ENCODE data around the gene LGR6.
A peak's percentile ranks its signal among the peaks of the same experiment; 100 is the strongest.

The LGR6 gene

DNA sequence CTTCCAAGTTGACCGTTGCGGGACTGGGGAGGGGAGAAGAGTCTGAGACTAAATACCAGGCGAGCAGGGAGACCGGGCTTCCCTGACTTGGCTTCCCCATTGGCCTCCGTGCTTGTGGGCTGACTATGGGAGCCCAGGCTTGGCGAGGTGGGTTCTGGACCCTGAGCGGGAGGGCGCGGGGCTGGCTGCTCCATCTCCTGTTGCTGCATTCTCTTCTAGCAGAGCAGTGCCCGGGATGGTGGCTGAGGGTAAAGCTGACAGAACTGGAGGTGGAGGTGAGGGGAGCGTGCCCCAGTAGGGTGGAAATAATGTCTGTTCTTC is 689 bp downstream of the LGR6 start:
- peaks cover 4% of the 10 kb centered on the region for H3K4me1 Mint-ChIP-seq (ENCODE audit: low read depth)
- H3K27ac Mint-ChIP-seq = no peak overlapping the region
- H3K4me3 Mint-ChIP-seq = no peak overlapping the region
- H3K9me3 Mint-ChIP-seq = no peaks in the 10 kb centered on the region
- no peaks in the 10 kb centered on the region for H3K36me3 Mint-ChIP-seq (ENCODE audit: low read depth)
- H3K27me3 Mint-ChIP-seq (ENCODE audit: low read depth) = peaks cover 54% of the 10 kb centered on the region

DNA sequence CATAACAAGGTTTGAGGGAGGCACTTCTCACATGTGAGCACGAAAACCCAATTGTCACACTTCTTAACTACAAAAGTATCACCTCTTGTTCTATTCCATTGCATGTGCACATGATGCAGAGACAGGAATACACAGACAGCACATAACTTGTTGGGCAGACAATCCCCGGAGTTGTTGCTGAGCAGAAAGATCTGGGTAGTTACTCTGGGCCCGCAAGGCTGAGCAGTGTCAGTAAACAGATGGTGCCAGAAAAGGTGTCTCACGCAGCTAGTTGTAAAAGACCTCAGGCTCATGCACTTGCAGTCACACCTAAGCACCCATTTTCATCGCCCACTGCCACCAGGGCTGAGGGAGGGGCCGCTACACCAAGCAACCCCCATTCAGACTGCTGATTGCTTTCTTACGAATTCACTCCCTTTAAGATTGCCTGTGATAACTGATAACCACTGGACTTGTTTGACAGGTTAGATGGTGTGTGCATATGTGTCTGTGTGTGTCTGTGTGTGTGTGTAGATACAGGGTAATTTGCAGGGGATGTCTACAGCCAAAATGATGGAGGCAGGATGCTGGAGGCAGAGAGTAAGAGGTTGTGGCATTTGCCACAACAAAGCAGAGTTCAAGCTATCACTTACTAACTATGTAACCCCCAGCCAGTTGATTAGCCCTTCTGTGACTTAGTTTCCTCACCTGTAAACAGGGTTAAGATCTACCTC is 4.2 kb downstream of the LGR6 start:
- Mint-ChIP-seq H3K27ac (no peak overlapping the region), H3K4me3 (no peak overlapping the region)

DNA sequence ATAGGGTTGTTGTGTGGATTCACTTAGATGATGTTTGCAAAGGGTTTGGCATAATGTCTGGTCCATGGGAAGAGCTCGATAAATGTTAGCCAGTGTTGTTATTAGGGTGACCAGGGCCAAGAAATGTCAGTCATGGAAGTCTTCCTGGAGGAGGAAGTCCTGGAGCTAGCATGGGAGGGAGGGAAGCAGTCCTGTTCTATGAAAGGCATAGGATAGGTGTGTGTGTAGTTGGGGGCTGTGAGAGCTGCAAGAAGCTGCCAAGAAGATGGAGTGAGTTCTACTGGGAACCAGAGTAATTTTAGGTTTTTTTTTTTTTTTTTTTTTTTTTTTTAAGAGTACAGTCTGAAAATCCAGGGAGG is 4.7 kb downstream of the LGR6 start:
- Mint-ChIP-seq H3K4me1 (ENCODE audit: low read depth) (peaks cover 4% of the 10 kb centered on the region), H3K27me3 (ENCODE audit: low read depth) (peaks cover 52% of the 10 kb centered on the region), H3K36me3 (ENCODE audit: low read depth) (no peaks in the 10 kb centered on the region), H3K27ac (no peak overlapping the region), H3K9me3 (no peaks in the 10 kb centered on the region), H3K4me3 (no peak overlapping the region)

More for the DNA sequence above, 4.2 kb downstream of the LGR6 start:
- peaks cover 4% of the 10 kb centered on the region for H3K4me1 Mint-ChIP-seq (ENCODE audit: low read depth)
- H3K36me3 Mint-ChIP-seq (ENCODE audit: low read depth) = no peaks in the 10 kb centered on the region
- no peaks in the 10 kb centered on the region for H3K9me3 Mint-ChIP-seq
- H3K27me3 Mint-ChIP-seq (ENCODE audit: low read depth) = peaks cover 53% of the 10 kb centered on the region

DNA sequence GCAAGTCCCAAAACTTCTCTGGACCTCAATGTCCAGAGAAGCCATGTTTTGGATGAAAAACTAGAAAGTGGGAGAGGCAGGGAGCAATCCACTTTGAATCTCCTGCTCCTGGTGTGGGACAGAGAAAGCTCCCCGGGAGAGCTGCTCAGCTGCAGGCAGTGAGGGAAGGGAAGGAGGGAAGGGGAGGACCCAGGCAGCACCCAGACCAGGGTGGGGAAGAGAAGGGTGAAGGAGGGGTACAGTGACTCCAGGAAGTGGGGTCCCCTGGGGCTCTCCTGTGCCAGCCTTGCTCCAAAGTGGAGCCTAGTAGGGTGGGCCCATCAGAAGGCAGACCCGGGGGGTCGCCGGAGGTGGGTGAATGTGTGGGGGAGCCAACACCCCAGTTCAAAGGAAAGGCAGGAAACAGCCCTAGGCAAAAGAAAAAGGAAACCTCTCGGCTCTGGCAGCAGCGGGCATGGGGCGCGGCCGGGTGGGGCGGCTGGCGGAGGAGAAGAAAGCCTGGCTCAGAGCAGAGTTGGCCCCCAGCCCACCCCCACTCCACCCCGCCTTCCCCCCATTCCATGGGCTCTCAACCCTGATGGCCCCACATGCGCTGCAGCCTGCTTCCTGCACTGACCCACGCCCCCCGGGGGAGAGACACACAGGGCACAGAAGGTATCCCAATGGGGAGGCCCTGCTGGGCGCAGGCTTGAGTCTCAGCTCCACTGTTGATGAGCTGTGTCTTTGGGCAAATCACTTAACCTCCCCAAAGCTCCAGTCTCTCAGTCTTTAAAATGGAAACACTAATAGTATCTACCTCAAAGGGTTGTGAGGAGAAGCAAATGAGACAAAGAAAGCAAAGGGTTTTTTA is 5.7 kb downstream of the LGR6 start:
- H3K9me3 Mint-ChIP-seq = no peaks in the 10 kb centered on the region
- no peak overlapping the region for H3K27ac Mint-ChIP-seq
- H3K27me3 Mint-ChIP-seq (ENCODE audit: low read depth) = peaks cover 46% of the 10 kb centered on the region
- H3K36me3 Mint-ChIP-seq (ENCODE audit: low read depth) = no peaks in the 10 kb centered on the region
- H3K4me1 Mint-ChIP-seq (ENCODE audit: low read depth) = peaks cover 2% of the 10 kb centered on the region
- no peak overlapping the region for H3K4me3 Mint-ChIP-seq

DNA sequence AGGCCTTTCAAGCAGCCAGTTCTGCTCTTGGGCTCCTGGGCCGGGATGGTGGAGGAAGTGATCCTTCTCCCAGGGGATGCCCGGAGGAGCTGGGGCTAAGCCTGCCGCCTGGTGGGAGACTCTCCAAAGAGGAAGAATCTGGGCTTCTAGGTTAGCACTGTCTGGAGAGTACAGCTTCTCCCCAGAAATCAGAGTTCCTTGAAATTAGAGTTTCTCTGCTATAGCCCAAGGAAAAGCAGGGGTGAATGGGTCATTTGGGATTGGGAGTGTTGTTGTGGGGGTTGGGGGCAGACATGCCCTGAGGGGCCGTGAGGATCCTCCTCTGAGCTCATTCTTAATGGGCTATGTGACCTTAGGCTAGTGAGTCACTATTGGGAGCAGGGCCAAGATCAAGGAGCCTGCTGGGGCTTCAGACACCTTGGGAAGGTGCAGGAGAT is 6.5 kb downstream of the LGR6 start:
- no peak overlapping the region for H3K27ac Mint-ChIP-seq
- H3K4me1 Mint-ChIP-seq (ENCODE audit: low read depth) = peaks cover 2% of the 10 kb centered on the region
- H3K9me3 Mint-ChIP-seq = no peaks in the 10 kb centered on the region
- H3K27me3 Mint-ChIP-seq (ENCODE audit: low read depth) = peaks cover 37% of the 10 kb centered on the region
- no peaks in the 10 kb centered on the region for H3K36me3 Mint-ChIP-seq (ENCODE audit: low read depth)
- H3K4me3 Mint-ChIP-seq = no peak overlapping the region

DNA sequence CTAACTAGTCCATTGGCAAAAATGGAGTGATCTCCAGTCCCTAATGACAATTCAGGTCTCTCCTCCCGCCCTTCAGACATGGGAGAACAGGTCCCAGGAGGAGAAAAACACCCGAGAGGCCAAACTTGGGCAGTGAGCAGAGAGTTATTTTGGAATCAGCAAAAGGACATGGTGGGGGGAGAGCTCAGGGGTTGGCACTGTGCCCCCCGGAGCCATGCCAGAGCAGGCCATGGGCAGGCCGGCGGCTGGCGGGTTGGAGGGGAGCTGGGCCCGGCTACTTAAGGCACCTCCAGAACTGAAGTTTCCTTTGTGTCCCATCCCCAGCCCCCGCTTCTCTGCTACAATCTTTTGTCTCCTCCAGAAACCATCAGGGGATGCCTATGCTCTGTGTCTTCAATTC is 7.1 kb downstream of the LGR6 start:
- Mint-ChIP-seq H3K27me3 (ENCODE audit: low read depth) (peaks cover 32% of the 10 kb centered on the region), H3K4me3 (no peak overlapping the region), H3K9me3 (no peaks in the 10 kb centered on the region), H3K4me1 (ENCODE audit: low read depth) (peaks cover 2% of the 10 kb centered on the region), H3K36me3 (ENCODE audit: low read depth) (no peaks in the 10 kb centered on the region), H3K27ac (no peak overlapping the region)

DNA sequence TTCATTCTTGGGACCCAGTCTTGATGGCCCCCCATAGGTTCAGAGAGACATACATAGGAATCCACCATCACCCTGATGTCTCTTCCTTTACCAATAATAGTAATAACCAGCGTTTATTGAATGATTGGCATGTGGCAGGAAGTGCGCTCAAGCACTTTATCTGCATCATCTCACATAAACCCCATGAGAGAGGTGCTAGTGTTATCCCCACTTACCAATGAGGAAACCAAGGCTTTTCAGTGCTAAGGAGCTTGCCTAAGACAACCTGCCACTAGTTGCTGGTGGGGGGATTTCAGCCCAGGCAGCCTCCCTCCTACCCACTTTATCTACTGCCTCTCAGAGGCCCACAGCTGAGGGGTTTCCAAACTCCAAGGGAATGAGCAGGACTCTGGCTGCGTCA is 7.7 kb downstream of the LGR6 start:
- H3K4me3 Mint-ChIP-seq = no peak overlapping the region
- peaks cover 2% of the 10 kb centered on the region for H3K4me1 Mint-ChIP-seq (ENCODE audit: low read depth)

DNA sequence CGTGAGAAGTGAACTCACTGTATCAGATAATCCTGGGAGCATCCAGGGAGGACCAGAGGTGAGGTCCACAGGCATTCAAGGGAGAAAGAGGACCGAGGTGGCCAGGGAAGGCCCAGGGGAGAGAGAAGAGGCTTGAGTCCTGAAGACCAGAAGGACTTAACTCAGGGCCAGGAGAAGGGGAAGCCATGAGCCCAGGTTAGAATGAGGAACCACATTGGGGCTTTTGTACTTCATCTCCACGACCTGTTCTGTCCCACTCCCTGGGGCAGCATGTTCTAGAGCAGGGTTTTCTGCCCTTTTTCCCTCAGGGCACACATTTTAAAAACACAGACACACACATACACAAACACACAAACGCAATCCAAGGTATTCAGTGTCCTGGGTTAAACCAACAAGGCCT is 8.4 kb downstream of the LGR6 start:
- Mint-ChIP-seq H3K4me1 (ENCODE audit: low read depth) (peaks cover 2% of the 10 kb centered on the region), H3K27me3 (ENCODE audit: low read depth) (peaks cover 20% of the 10 kb centered on the region), H3K9me3 (no peaks in the 10 kb centered on the region), H3K36me3 (ENCODE audit: low read depth) (no peaks in the 10 kb centered on the region), H3K27ac (no peak overlapping the region), H3K4me3 (no peak overlapping the region)

More for the DNA sequence above, 7.7 kb downstream of the LGR6 start:
- Mint-ChIP-seq H3K9me3 (no peaks in the 10 kb centered on the region), H3K27ac (no peak overlapping the region), H3K27me3 (ENCODE audit: low read depth) (peaks cover 27% of the 10 kb centered on the region), H3K36me3 (ENCODE audit: low read depth) (no peaks in the 10 kb centered on the region)

DNA sequence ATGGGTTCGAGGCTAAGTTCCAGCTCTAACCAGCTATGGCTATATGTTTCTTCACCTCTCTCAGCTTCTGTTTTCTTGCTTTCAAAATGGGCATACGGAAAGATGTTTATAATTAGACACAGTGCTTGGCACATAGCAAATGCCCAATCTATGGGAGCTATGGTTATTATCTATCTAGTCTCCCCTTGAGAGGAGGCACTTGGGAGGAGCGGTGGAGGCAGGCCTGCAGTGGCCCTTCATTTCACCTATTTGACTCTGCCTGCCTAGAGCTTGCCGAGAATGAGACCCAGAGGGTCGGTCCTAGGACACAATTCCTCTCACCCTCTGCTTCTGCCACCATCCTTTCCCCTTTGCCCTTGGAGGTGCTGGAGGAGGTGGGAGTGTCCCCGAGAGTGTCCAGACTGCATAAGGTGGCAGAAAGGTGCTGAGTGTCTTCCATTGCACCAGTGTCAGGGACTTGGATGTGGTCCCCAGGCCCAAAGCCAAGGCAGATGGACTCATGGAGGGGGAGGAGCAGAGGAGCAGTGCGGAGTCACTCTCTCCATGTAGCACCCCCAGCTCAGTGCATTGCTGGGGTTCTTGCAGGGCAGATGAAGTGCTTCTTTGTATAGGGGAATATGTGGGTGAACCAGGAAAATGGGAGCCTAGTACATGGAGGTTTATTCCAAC is 9.0 kb downstream of the LGR6 start:
- Mint-ChIP-seq H3K36me3 (ENCODE audit: low read depth) (no peaks in the 10 kb centered on the region), H3K9me3 (no peaks in the 10 kb centered on the region), H3K27ac (no peak overlapping the region), H3K4me1 (ENCODE audit: low read depth) (peaks cover 2% of the 10 kb centered on the region), H3K4me3 (no peak overlapping the region), H3K27me3 (ENCODE audit: low read depth) (peaks cover 16% of the 10 kb centered on the region)

DNA sequence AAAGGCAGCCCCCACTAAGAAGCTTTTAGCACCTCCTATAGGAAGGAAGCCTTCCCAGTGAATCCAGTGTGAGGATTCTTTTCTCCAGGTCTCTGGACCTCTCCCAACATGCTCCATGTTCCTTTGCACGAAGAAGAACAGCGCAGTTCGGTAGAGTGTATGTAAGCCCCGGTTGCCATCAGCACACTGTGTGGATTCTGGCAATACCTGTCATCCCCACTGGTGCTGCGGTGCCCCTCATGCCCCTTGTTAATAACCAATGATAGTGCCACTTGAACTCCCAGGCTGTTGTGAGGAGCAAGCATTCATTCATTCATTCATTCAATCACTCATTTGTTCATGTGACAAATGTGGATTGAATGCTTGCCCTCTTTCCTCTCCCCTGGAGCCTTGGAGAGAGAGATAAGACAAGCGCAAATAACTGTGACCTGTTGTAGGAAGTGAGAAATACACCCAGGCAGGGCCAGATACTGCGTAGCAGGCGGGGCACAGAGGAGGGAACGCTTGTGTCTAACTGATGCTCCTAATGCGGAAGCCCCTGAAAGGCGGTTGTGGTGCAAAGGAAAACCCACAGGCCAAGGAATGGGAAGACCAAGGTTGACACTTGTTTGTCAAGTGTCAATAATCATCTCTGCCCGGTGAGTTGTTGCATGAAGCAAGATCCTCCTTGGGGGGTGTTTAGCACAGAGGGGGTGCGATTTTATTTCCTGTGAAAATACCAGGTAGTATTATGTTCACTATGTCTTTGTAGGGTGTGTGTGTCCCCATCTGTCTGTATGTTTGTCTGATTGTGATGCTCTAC is 9.8 kb downstream of the LGR6 start:
- Mint-ChIP-seq H3K36me3 (ENCODE audit: low read depth) (no peaks in the 10 kb centered on the region), H3K9me3 (no peaks in the 10 kb centered on the region), H3K27ac (no peak overlapping the region), H3K27me3 (ENCODE audit: low read depth) (peaks cover 15% of the 10 kb centered on the region), H3K4me1 (ENCODE audit: low read depth) (no peaks in the 10 kb centered on the region), H3K4me3 (no peak overlapping the region)

DNA sequence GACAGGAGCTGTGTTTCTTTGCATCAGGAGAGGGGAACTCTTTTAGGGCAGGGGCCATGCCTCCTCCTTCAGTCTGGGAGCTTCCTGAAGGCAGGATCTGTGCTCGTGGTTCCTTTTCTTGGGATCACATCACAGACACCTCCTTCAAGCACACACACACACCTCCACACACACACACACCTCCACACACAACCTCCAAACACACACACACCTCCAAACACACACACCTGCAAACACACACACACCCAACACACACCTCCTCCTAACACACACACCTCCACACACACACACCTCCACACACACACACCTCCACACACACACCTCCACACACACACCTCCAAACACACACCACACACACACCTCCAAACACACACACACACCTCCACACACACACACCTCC is 10.5 kb downstream of the LGR6 start:
- Mint-ChIP-seq H3K4me3 (no peak overlapping the region), H3K27ac (no peak overlapping the region), H3K27me3 (ENCODE audit: low read depth) (peaks cover 11% of the 10 kb centered on the region)

DNA sequence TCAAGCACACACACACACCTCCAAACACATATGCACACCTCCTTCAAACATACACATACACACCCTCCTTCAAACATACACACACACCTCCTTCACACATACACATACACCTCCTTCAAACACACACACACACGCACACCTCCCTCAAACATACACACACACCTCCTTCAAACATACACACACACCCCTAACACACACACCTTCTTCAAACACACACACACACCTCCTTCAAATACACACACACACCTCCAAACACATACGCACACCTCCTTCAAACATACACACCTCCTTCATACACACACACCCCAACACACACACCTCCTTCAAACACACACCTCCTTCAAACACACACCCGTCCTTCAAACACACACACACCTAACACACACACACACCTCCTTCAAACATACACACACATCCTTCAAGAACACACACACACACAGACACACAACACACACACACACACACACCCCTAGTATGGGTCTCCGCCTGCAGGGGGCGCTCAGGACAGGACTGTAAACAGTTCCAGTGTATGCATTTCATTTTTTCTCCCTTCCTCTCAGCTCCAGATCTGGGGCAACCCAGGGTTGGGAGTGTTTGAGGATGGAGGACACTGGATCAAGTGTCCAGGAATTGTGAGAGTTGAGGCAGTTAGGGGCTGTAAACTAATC is 12.1 kb downstream of the LGR6 start:
- no peaks in the 10 kb centered on the region for H3K9me3 Mint-ChIP-seq
- H3K27me3 Mint-ChIP-seq (ENCODE audit: low read depth) = peaks cover 15% of the 10 kb centered on the region
- H3K36me3 Mint-ChIP-seq (ENCODE audit: low read depth) = no peaks in the 10 kb centered on the region
- no peak overlapping the region for H3K4me3 Mint-ChIP-seq
- H3K4me1 Mint-ChIP-seq (ENCODE audit: low read depth) = no peaks in the 10 kb centered on the region
- no peak overlapping the region for H3K27ac Mint-ChIP-seq

More for the DNA sequence above, 10.5 kb downstream of the LGR6 start:
- Mint-ChIP-seq H3K36me3 (ENCODE audit: low read depth) (no peaks in the 10 kb centered on the region), H3K9me3 (no peaks in the 10 kb centered on the region), H3K4me1 (ENCODE audit: low read depth) (no peaks in the 10 kb centered on the region)

DNA sequence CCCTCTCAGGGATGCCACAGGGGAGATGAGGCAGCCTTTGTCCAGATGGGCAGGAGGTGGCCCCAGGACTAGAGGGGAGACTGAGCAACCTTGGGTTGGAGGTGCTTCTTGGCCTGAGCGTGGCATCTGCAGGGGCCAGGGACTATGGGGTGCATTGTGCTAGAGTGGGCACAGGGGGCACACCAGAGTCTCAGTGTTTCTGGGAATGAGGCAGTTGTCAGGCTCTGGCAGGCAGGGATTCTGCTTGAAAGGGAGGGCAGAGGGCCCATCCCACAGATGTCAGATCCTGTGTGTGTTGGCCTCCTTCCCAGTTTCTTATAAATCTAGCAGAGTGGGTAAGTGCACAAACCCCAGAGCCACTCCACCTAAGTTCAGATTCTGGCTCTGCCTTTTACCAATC is 13.7 kb downstream of the LGR6 start:
- Mint-ChIP-seq H3K36me3 (ENCODE audit: low read depth) (no peaks in the 10 kb centered on the region), H3K27me3 (ENCODE audit: low read depth) (peaks cover 21% of the 10 kb centered on the region), H3K4me1 (ENCODE audit: low read depth) (no peaks in the 10 kb centered on the region), H3K4me3 (no peak overlapping the region), H3K27ac (no peak overlapping the region), H3K9me3 (no peaks in the 10 kb centered on the region)

DNA sequence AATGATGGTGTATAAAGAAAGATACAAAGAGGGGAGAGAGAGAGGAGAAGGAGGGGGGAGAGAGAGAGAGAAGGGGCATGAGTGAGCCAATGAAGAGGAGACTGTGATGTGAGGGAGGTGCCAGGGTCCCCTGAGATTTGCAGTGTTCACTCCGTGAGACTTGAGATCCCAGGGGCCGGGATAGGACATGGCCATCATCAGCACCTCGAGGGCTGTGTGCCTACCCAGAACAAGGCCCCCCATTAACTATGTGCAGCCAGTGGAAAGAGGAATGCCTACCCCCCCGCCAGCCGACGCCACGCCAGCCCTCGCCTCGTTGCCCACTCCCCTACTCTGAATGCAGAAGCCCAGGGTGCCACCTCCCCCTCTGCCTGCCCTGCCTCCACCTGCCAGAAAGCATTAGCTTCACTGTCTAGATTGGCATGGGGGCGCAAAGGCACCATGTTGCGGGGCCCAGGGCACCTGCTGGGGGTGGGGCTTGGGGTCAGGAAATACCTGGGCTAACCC is 14.8 kb downstream of the LGR6 start:
- Mint-ChIP-seq H3K9me3 (no peaks in the 10 kb centered on the region), H3K27me3 (ENCODE audit: low read depth) (peaks cover 32% of the 10 kb centered on the region), H3K4me1 (ENCODE audit: low read depth) (no peaks in the 10 kb centered on the region), H3K36me3 (ENCODE audit: low read depth) (no peaks in the 10 kb centered on the region), H3K4me3 (no peak overlapping the region), H3K27ac (peak overlapping the region; percentile 7)

All from T-helper 1 cell treated with Interleukin-12 subunit alpha and Interleukin-12 subunit beta and Interleukin-4 antibody, amounts not matched to agents 30 μg/mL and 1 μg/mL, for 36 hours (primary cell).